Ovary (tissue), 3 donors: Measurements from ENCODE around the gene DOK3.

Experiments used
- CTCF ChIP-seq, 3 donors: fragments of 450-650 bp in 2 of 3; fragments of 200-600 bp in 1 of 3; IDR thresholded peaks; one replicate each; pipeline versions ENCODE4 v1.5.1 to v1.8.0; 2016 to 2022; ENCODE audit warnings: antibody characterized with exemption in 3 of 3, mild to moderate bottlenecking in 1 of 3
- EP300 ChIP-seq: sonication (generic); formaldehyde crosslinking; IDR thresholded peaks from one replicate; pipeline ENCODE4 v1.6.1; 2017; ENCODE audit warnings: antibody characterized with exemption
- POLR2A ChIP-seq: fragments of 450-650 bp; IDR thresholded peaks from one replicate; pipeline ENCODE4 v1.6.1; 2017; ENCODE audit warnings: antibody characterized with exemption, mild to moderate bottlenecking, moderate library complexity
- donor health status: DM: no; HTN: no; CAD: no.

DNA sequence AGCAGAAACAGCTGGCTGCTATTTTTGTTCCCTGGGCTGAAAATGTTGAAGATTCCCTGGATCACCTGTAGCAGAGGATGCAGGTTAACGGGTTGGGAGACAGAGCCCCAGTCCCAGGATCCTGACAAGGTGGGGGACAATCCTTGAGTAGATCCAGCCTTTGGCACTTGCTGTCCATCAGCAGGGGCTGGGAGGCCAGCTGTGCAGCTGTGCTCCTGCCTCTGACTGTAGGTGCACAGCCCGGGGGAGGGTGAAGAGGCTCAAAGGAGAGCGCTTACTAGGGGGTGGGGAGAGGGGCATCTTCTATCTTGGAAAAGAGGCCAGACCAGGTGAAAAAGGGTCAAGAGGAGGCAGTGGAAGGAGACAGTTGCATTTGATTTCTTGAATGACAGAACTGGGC is 10.6 kb upstream of the DOK3 start:
- TF ChIP-seq POLR2A = no peak
- TF ChIP-seq CTCF (IDR thresholded peaks at IDR 0.05) = no peak
- no peak for TF ChIP-seq EP300
